SK-N-SH treated with all-trans-retinoic acid at 6 μM for 48 hours (cell line): Measurements from ENCODE around the gene IGF1R.

Experiments
- ARNTL ChIP-seq: fragments of 450-650 bp; formaldehyde crosslinking; IDR thresholded peaks from 2 replicates; pipeline ENCODE4 v1.5.0; 2020; ENCODE audit warnings: low read depth, mild to moderate bottlenecking, moderate library complexity, borderline replicate concordance
- CREB5 ChIP-seq: fragments of 250-450 bp; sonication (Bioruptor Pico); IDR thresholded peaks from 2 replicates; pipeline ENCODE4 v1.5.1; 2020; ENCODE audit warnings: low read depth, mild to moderate bottlenecking, moderate library complexity
- CSRNP3 ChIP-seq: fragments of 250-450 bp; sonication (Bioruptor Pico); IDR thresholded peaks from 2 replicates; pipeline ENCODE4 v1.5.1; 2021; ENCODE audit warnings: mild to moderate bottlenecking, moderate library complexity
- ISL1 ChIP-seq: fragments of 250-450 bp; sonication (Bioruptor Pico); IDR thresholded peaks from 2 replicates; pipeline ENCODE4 v2.1.2; 2022; ENCODE audit warnings: mild to moderate bottlenecking, moderate library complexity
- PATZ1 ChIP-seq: fragments of 250-450 bp; sonication (Bioruptor Pico); IDR thresholded peaks from 2 replicates; pipeline ENCODE4 v1.8.0; 2020; ENCODE audit warnings: mild to moderate bottlenecking, moderate library complexity, borderline replicate concordance
- RARB ChIP-seq: fragments of 250-450 bp; sonication (Bioruptor Pico); IDR thresholded peaks from 2 replicates; pipeline ENCODE4 v1.8.0; 2021; ENCODE audit warnings: mild to moderate bottlenecking, moderate library complexity
- TOX ChIP-seq: fragments of 250-450 bp; sonication (Bioruptor Pico); IDR thresholded peaks from 2 replicates; pipeline ENCODE4 v1.8.0; 2021; ENCODE audit warnings: mild to moderate bottlenecking, moderate library complexity, borderline replicate concordance
- ZFP3 ChIP-seq: fragments of 250-450 bp; sonication (Bioruptor Pico); IDR thresholded peaks from 2 replicates; pipeline ENCODE4 v1.5.0; 2020; ENCODE audit warnings: mild to moderate bottlenecking, moderate library complexity
- ZFP30 ChIP-seq: fragments of 450-650 bp; formaldehyde crosslinking; IDR thresholded peaks from 2 replicates; pipeline ENCODE4 v1.5.0; 2022; ENCODE audit warnings: mild to moderate bottlenecking, moderate library complexity
- ZNF565 ChIP-seq: fragments of 450-650 bp; formaldehyde crosslinking; conservative IDR thresholded peaks from 2 replicates; pipeline ENCODE4 v1.5.0; 2020; ENCODE audit warnings: low read depth, mild to moderate bottlenecking, moderate library complexity
- ZNF70 ChIP-seq: fragments of 450-650 bp; formaldehyde crosslinking; IDR thresholded peaks from 2 replicates; pipeline ENCODE4 v1.5.0; 2020; ENCODE audit warnings: mild to moderate bottlenecking, moderate library complexity
- ZNF8 ChIP-seq: fragments of 450-650 bp; formaldehyde crosslinking; IDR thresholded peaks from 2 replicates; pipeline ENCODE4 v1.5.0; 2020; ENCODE audit warnings: mild to moderate bottlenecking, moderate library complexity

GRCh38 chr15:98786717-98787116, 138.4 kb downstream of the IGF1R start:
- TF ChIP-seq ZNF8 (CRISPR knock-in tag) (no peak), CREB5 (CRISPR knock-in tag) (no peak), ARNTL (CRISPR knock-in tag) (no peak), ZNF565 (CRISPR knock-in tag) (no peak), RARB (CRISPR knock-in tag) (no peak), ZFP30 (CRISPR knock-in tag) (no peak), ZFP3 (CRISPR knock-in tag) (no peak), ISL1 (CRISPR knock-in tag) (no peak), ZNF70 (no peak), CSRNP3 (CRISPR knock-in tag) (no peak), TOX (CRISPR knock-in tag) (no peak), PATZ1 (CRISPR knock-in tag) (no peak)
